Breast epithelium (tissue), 4 donors: Measurements from ENCODE around the gene SYNGR4. TPM values are rescaled to one million over a fixed set of nuclear protein-coding genes. Genes with fewer than 3 reads are reported as not detected.

ENCODE experiments used
- DNase-seq, 2 donors: peaks; one replicate each; pipeline ENCODE4 v3.0.0-alpha.2; 2019; ENCODE audit warnings: low spot score in 2 of 2
- H3K27ac ChIP-seq, 2 donors: fragments of 200-600 bp; sonication (generic) in 1 of 2; one replicate each; pipeline ENCODE4 v1.5.1; 2016 to 2019; ENCODE audit warnings: mild to moderate bottlenecking in 1 of 2
- H3K27me3 ChIP-seq, 2 donors: fragments of 200-600 bp; sonication (generic) in 1 of 2; one replicate each; pipeline versions ENCODE4 v1.5.1 to v1.6.0; 2017 to 2019; ENCODE audit warnings: control low read depth in 1 of 2, mild to moderate bottlenecking in 1 of 2
- H3K36me3 ChIP-seq: fragments of 200-600 bp; one replicate; pipeline ENCODE4 v1.5.1; 2019
- H3K4me1 ChIP-seq, 2 donors: fragments of 200-600 bp; sonication (generic); one replicate each; pipeline ENCODE4 v1.5.1; 2016 to 2019; ENCODE audit warnings: control low read depth in 1 of 2
- H3K4me3 ChIP-seq, 3 donors: fragments of 200-600 bp; sonication (generic); 1 replicate in 2 of 3; 2 replicates in 1 of 3; pipeline ENCODE4 v1.5.1; 2016 to 2019; ENCODE audit warnings: mild to moderate bottlenecking in 3 of 3, moderate library complexity in 2 of 3
- H3K9me3 ChIP-seq, 2 donors: fragments of 200-600 bp; sonication (generic) in 1 of 2; one replicate each; pipeline ENCODE4 v1.5.1; 2016 to 2019; ENCODE audit warnings: control low read depth in 1 of 2
- POLR2A ChIP-seq: fragments of 450-650 bp; IDR thresholded peaks from one replicate; pipeline ENCODE4 v1.6.1; 2016; ENCODE audit warnings: antibody characterized with exemption, mild to moderate bottlenecking, moderate library complexity
- POLR2AphosphoS5 ChIP-seq, 3 donors: sonication (generic); formaldehyde crosslinking; IDR thresholded peaks; one replicate each; pipeline ENCODE4 v1.6.1; 2017; ENCODE audit warnings: antibody characterized with exemption in 3 of 3
- intact Hi-C: fragments of 100-400 bp; cut with DNase I; formaldehyde crosslinking; loops from one replicate; pipeline ENCODE4 v1.15.1; 2023; ENCODE audit warnings: low total_unique reads
- total RNA-seq, 3 donors: library from RNA; depleted of rRNA; stranded (reverse); fragments of >200 nt; gene quantifications; one replicate each; pipeline ENCODE4 v1.1.0, GENCODE V29; 2016
- TF ChIP-seq, protein P1 (sequence below), 3 donors: fragments of 450-650 bp; IDR thresholded peaks; one replicate each; pipeline ENCODE4 v1.5.1; 2016 to 2017; ENCODE audit warnings: antibody characterized with exemption in 3 of 3, mild to moderate bottlenecking in 3 of 3, moderate library complexity in 3 of 3

SYNGR4 gene
- total RNA-seq, 3 donors from 2014 or later: not detected

DNA sequence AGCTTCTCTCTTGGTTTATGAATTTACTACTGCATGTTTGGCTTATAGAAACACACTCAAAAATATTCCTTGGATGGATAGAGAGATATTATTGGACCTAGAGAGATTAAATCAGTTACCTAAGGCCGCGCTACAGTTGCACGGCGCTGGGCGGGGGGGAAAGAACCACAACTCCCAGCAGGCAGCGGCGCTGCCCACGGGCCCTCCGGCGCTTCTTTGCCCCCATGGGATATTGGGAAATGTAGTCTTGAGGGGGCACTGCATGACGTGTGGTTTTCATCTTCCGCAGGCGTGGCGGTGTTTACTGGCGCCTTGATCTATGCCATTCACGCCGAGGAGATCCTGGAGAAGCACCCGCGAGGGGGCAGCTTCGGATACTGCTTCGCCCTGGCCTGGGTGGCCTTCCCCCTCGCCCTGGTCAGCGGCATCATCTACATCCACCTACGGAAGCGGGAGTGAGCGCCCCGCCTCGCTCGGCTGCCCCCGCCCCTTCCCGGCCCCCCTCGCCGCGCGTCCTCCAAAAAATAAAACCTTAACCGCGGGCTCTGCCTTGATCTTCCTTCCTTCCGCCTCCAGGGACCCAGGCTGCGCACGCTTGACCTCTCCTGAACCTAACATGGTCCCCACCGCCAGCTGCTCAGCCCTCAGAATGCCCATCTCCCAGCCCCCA, 34.0 kb upstream of the SYNGR4 start:
- peak; percentile 88 to 91 for DNase-seq
- Histone ChIP-seq H3K4me3 (peak overlapping the region; percentile 27 to 66 (median 64)), H3K9me3 (no peaks in the 10 kb centered on the region), H3K4me1 (peaks cover 3 to 4% of the 10 kb centered on the region in 2 donors), H3K36me3 (no peaks in the 10 kb centered on the region), H3K27ac (peak overlapping the region; percentile 91 to 98), H3K27me3 (no peaks in the 10 kb centered on the region)
- intact Hi-C loops: no loop called here
- TF ChIP-seq POLR2A (no peak), POLR2AphosphoS5 (IDR thresholded peaks at IDR 0.05) (peak; percentile 59 to 91 (median 71))
- TF ChIP-seq, protein P1, sequence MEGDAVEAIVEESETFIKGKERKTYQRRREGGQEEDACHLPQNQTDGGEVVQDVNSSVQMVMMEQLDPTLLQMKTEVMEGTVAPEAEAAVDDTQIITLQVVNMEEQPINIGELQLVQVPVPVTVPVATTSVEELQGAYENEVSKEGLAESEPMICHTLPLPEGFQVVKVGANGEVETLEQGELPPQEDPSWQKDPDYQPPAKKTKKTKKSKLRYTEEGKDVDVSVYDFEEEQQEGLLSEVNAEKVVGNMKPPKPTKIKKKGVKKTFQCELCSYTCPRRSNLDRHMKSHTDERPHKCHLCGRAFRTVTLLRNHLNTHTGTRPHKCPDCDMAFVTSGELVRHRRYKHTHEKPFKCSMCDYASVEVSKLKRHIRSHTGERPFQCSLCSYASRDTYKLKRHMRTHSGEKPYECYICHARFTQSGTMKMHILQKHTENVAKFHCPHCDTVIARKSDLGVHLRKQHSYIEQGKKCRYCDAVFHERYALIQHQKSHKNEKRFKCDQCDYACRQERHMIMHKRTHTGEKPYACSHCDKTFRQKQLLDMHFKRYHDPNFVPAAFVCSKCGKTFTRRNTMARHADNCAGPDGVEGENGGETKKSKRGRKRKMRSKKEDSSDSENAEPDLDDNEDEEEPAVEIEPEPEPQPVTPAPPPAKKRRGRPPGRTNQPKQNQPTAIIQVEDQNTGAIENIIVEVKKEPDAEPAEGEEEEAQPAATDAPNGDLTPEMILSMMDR (IDR thresholded peaks at IDR 0.05): no peak

- no peaks in the 10 kb centered on the region for H3K9me3 ChIP-seq
- no peak for DNase-seq
- peak overlapping the region; percentile 88 to 94 for H3K27ac ChIP-seq
- no peaks in the 10 kb centered on the region for H3K36me3 ChIP-seq
- no peaks in the 10 kb centered on the region for H3K27me3 ChIP-seq
- TF ChIP-seq POLR2A (no peak), POLR2AphosphoS5 (IDR thresholded peaks at IDR 0.05) (no peak)
- TF ChIP-seq, protein P1 (IDR thresholded peaks at IDR 0.05): no peak
- peak overlapping the region; percentile 3 to 68 (median 55) for H3K4me3 ChIP-seq
- H3K4me1 ChIP-seq: peaks cover 0 to 3% of the 10 kb centered on the region in 2 donors
- intact Hi-C loops: no loop called here
Observed at GRCh38 chr19:48332351-48332661, 31.9 kb upstream of the SYNGR4 start.

GRCh38 chr19:48332662-48333466, 31.3 kb upstream of the SYNGR4 start:
- no peaks in the 10 kb centered on the region for H3K27me3 ChIP-seq
- no peaks in the 10 kb centered on the region for H3K36me3 ChIP-seq
- intact Hi-C loops: no loop called here
- peak; percentile 89 to 96 for DNase-seq
- H3K4me3 ChIP-seq: peak overlapping the region; percentile 33 to 68 (median 55)
- TF ChIP-seq POLR2A: no peak
- peak; percentile 18 to 42 (median 31) for TF ChIP-seq POLR2AphosphoS5 (IDR thresholded peaks at IDR 0.05)
- H3K4me1 ChIP-seq: peaks cover 0 to 3% of the 10 kb centered on the region in 2 donors
- H3K9me3 ChIP-seq: no peaks in the 10 kb centered on the region
- H3K27ac ChIP-seq: peak overlapping the region; percentile 88 to 94

- intact Hi-C loops: no loop called here
- TF ChIP-seq, protein P1 (IDR thresholded peaks at IDR 0.05): peak in 2 of 3 donors; percentile 50 to 74
- TF ChIP-seq POLR2AphosphoS5 (IDR thresholded peaks at IDR 0.05) (peak in 2 of 3 donors; percentile 22 to 33), POLR2A (no peak)
Observed at GRCh38 chr19:48333467-48334384, 30.4 kb upstream of the SYNGR4 start.

GRCh38 chr19:48338253-48338755, 25.9 kb upstream of the SYNGR4 start:
- intact Hi-C loops: no loop called here
- no peaks in the 10 kb centered on the region for H3K36me3 ChIP-seq
- H3K27me3 ChIP-seq: no peaks in the 10 kb centered on the region

More at GRCh38 chr19:48333467-48334384, 30.4 kb upstream of the SYNGR4 start:
- Histone ChIP-seq H3K27ac (peak overlapping the region; percentile 88 to 94), H3K36me3 (no peaks in the 10 kb centered on the region), H3K27me3 (no peaks in the 10 kb centered on the region), H3K4me3 (peak overlapping the region; percentile 36 to 68 (median 55)), H3K4me1 (peaks cover 0 to 3% of the 10 kb centered on the region in 2 donors), H3K9me3 (no peaks in the 10 kb centered on the region)
- peak; percentile 86 to 87 for DNase-seq

More at GRCh38 chr19:48338253-48338755, 25.9 kb upstream of the SYNGR4 start:
- TF ChIP-seq POLR2AphosphoS5 (IDR thresholded peaks at IDR 0.05) (no peak), POLR2A (no peak)
- no peak overlapping the region for H3K27ac ChIP-seq
- H3K4me3 ChIP-seq: no peak overlapping the region
- DNase-seq: no peak
- H3K4me1 ChIP-seq: no peaks in the 10 kb centered on the region
- H3K9me3 ChIP-seq: no peaks in the 10 kb centered on the region
